Measurements from ENCODE around the gene CYFIP2.

The CYFIP2 gene

DNA sequence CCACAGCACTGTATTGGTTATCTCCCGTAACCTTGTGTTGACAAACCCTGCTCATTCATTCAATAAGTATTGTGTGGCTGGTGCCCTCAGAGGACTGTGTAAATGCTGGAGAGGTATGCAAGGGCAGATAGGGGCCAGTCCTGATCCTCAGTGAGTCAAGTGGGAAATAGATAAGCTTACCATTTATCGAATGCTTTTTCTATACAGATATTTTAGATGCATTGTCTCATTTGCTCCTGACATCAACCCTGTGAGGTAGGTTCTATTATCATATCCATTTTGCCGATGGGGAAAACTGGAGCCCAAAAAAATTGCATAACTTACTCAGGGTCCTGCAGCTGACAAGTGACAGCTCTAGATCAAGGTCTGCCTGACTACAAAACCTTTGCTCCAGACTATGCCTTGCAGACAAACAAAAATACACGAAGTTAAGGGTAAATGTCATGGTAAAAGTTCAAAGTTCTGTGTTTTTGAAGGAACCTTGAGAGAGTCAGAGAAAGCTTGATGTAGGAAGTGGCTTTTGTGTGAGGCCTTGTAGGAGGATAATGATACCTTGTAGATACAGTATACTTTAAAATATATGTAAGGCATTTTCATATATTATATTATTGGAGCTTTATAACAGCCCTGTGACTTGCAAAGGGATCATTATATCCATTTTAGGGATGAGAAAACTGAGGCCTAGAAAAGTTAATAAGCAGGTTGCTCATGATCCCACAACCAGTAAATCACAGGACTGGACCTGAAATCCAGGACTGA is 22.7 kb downstream of the CYFIP2 start:
- DNase-seq (ENCODE audit: low read depth) = no peak

DNA sequence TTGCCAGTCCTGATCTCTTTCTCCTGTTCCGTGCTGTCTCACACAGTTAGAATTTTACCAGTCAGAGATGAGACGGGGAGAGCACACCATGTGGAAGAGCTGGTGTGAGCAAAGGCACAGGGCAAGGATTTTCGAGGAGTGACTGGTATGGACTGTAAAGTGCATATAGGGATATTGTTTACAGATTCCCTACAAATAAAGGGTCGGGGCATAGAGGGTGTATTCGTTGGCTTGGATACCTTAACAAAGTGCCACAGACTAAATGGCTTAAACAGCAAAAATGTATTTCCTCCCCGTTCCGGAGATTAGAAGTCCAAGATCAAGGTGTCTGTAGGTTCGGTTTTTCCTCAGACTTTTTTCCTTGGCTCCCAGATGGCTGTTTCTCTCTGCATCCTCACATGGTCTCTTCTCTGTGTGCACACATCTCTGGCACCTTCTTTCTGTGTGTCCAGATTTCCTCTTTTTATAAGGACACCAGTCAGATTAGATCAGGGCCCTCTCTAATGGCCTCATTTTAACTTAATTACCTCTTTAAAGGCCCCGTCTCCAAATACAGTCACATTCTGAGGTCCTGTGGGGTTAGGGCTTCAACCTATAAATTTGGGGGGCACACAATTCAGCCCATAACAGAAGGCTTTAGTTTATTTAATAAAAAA is 23.4 kb downstream of the CYFIP2 start:
- no peak for DNase-seq (ENCODE audit: low read depth)

DNA sequence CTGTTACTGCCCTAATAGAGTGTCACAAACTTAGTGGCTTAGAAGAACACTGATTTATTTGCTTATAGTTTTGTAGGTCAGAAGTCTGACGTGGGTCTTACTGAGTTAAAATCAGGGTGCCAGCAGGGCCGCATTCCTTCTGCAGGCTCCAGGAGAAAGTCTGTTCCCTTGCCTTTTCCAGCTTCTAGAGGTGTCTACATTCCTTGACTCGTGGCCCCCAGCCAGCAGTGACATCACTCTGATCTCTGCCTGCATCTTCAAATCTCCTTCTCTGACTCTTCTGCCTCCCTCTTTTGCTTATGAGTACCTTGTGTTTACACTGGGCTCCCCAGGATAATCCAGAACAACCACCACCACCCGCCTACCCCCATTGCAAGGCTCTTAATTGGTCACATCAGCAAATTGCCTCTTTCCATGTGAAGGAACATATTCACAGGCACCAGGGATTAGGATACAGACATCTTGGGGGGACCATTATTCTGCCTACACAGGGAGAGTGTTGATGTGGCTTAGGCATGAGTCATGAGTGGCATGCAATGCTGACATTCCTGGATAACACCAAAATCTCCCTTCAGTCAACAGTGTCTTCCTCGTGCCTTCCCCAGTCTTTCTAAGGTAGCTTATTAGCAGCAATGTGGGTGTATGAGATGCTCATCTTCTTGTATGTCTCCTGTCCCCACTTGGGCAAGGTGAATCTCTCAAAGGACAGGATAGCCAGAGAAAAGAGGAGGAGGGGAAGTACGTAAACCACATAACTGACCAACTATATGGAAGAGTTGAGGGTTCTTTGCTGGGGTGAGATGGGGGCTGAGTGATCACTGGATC is 24.4 kb downstream of the CYFIP2 start:
- DNase-seq (ENCODE audit: low read depth) = peak; percentile 58

DNA sequence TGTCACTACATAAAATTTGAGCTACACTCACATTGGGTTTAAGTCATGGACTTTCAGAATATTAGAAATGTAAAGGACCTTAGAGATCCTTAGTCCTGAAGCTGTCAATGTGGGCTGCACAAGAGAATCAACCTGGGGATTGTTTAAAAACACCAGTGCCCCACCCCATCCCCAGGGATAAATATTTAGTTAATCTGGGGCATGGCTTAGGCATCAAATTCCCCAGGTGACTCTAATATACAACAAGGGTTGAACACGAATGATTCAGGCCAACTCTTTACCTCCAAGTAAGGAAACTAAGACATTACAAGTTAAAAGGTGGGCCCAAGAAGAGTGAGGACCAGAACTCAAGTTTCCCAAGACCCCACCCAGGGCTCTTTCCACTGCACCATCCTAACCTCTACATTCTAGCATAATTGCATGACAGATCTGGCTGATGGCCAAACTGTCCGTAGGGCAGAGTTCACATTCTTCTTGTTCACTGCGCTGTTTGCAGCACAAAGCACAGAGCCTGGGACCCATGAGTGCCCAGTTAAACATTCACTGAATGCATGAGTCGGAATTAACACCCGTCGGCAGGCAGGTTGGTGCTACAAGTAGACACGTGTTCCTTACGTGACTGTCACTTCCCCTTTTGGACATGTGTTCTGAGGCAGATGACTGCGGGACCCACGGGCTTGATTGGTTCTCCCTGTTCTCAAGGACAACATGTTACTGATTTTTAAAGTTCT is 25.2 kb downstream of the CYFIP2 start:
- DNase-seq (ENCODE audit: low read depth) = peak; percentile 40

DNA sequence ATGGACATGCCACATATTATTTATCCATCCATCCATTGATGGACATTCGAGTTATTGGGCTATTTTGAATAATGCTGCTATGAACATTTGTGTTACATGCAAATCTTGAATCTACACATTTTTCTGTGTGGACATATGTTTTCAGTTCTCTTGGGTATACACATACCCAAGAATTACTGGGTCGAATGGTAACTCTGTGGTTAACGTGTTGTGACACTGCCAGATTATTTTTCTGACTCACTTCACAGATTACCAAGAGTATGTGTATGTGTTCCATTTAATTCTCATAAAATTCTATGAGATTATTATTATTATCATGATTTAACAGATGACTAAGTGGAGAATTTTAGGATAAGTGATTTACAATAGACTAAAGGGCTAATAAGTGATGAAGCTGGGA is 26.7 kb downstream of the CYFIP2 start:
- DNase-seq (ENCODE audit: low read depth) = no peak

DNA sequence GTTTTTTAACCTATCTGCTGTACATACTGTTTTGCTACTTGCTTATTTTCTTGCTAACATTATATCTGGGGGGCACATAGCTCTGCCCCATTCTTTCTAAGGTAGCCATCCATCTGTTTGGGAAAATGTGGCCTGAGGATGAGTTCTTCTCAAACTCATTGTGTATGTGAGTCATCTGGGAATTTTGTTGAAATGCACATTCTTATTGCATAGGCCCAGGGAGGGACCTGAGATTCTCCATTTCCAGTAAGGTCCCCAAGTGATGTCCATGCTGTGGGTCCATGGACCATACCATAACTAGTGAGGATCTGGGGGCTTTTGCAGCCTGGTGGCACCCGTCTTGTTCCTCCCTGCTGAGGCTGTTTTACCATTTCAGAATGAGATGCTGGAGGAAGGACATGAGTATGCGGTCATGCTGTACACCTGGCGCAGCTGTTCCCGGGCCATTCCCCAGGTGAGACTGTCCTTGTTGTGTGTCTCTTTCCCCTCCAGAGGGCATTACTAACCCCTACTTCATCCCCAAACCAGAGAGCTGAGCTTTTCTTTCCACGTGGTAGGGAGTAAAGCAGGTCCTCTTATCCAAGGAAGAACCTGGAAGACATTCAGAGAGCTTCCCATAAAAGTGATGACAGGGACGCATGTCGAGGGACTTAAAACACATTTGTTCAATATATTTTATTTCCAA is 28.6 kb downstream of the CYFIP2 start:
- no peak for DNase-seq (ENCODE audit: low read depth)

DNA sequence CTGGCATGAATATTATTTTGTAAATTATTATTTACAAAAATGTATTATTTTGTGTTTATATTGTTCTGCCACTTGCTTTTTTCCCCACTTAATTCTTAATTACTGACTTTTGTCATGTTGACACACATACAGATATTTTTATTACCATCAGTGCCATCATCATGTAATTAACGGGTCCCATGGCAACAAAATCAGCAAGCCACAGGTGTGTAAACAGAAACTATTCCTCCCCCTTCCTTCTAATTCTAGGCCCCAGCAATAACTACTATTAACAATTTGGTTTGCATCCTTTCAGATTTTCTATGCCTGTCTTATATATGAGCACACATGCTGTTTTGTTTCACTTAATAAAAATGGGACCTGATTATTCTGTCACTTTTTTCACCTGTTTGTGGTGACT is 29.3 kb downstream of the CYFIP2 start:
- DNase-seq (ENCODE audit: low read depth) = no peak

DNA sequence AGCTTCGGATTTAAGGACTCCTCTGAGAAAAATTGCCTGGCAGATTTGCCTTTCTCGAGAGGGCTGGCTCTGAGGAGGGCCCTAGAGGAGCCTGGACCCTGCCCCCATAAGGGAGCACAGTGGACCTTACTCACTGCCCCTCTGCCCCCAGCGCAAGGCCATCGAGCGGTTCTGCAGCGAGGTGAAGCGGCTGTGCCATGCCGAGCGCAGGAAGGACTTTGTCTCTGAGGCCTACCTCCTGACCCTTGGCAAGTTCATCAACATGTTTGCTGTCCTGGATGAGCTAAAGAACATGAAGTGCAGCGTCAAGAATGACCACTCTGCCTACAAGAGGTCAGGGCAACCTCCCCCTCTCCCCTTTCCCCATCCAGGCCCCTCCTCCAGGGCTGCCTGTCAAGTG is 34.6 kb downstream of the CYFIP2 start:
- DNase-seq (ENCODE audit: low read depth) = no peak

DNA sequence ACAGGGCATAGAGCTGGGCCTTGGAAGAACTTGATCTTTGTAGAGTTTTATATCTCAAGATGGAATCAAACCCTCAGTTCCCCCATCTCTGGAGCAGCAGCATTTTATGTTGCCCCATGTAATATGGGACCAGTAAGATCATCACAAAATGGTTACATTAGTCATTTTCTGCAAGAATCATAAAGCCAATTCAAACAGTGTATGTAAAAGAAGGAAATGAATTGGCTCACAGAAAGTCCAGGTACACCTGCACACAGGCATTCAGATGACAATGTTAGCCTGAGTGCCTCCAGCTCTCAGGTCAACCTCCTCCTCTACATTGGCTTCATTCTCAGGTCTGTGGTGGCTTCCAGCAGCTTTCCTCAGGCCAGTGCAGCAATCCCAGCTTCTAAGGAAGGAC is 35.1 kb downstream of the CYFIP2 start:
- no peak for DNase-seq (ENCODE audit: low read depth)

DNA sequence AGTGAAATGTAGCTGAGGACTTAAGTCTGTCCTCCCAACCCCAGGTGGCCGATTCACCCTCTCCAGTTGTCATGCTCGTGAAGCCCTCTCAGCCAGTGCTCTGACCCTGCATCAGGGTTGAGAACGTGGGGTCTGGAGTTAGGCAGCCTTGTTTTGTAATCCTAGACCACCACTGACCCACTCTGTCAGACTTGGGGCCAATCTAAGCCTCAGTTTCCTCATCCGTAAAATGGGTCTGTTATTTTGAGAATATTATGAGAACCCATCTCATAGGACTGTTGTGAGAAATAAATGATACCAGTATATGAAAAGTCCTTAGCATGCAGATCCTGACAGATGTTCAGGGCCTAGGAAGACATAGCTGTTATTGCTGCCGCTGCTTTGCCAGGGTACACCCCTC is 37.1 kb downstream of the CYFIP2 start:
- DNase-seq (ENCODE audit: low read depth) = no peak

DNA sequence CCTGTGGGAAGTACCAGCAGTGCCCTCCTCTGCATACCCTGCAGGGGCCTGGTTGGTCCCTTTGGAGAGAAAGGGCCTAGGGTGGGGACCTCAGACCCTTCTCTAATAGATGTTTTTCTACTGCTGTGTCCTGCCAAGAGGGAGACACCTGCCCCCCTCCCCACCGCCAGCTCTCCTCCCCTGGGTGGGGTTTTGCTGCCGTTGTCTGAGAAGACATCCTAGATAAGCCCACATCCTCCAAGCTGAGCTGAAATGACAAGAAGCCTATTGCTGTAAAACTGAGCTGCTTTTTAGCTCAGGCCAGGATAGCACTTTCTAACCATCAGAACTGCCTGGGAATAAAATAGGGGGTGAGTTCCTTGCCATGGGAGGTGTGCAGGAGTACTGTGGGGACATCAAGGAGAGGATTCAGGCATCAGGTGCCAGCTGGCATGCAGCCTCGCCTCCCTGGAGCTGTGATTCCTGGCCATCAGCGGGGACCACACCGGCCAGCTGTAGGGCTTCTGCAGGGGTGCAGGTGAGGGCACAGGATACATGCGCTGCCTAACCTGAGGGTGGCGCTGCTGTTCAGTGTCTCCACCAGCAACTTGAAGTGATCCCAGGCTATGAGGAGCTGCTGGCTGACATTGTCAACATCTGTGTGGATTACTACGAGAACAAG is 37.9 kb downstream of the CYFIP2 start:
- DNase-seq (ENCODE audit: low read depth) = no peak

DNA sequence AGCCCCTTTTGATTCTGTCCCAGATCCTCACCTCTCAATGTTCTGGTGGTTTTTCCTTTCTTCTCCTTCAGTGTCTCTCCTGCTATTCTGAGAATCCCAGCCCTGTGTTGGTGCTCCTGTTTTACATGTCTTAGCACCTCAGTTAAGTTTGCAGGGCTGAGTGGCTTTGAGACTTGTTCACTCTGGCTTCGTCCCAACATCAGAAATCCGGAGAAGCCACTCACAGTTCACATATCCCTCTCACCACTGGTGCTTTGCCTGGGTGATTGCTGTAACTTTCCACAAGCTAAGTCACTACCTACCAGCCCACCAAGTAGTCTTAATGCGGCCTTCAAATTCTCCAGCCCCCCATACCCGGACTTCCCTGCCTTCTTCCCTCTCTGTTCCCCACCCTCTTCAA is 40.2 kb downstream of the CYFIP2 start:
- no peak for DNase-seq (ENCODE audit: low read depth)

DNA sequence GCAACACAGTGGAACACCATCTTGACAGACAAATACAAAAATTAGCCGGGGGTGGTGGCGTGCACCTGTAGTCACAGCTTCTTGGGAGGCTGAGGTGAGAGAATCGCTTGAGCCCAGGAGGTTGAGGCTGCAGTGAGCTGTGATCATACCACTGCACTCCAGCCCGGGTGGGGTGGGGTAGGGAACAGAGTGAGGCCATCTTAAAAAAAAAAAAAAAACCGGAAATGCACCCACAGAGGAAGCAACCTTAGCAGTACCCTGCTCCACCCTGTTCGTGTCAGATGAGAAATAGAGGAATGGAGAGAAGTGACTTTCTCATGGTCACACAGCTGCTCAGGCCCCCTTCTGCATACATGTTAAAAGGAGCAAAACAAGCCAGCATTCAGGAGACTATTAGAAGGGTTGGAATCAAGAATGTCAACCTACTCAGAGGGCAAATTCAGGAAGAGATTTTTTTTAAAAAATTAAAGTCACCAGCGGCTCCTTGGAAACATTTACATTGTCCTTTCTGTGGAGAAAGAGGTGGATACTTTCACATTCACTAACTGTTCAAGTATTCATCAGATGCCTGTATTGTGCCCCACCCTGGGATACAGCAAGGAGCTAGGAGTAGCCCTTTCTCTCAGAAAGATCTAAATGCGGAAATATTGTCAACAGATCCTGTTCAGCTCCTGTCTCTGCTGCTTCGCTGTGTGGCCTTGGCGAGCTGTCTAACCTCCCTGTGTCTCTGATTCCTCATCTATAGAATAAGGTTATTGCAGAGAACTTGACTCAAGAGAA is 41.0 kb downstream of the CYFIP2 start:
- no peak for DNase-seq (ENCODE audit: low read depth)

DNA sequence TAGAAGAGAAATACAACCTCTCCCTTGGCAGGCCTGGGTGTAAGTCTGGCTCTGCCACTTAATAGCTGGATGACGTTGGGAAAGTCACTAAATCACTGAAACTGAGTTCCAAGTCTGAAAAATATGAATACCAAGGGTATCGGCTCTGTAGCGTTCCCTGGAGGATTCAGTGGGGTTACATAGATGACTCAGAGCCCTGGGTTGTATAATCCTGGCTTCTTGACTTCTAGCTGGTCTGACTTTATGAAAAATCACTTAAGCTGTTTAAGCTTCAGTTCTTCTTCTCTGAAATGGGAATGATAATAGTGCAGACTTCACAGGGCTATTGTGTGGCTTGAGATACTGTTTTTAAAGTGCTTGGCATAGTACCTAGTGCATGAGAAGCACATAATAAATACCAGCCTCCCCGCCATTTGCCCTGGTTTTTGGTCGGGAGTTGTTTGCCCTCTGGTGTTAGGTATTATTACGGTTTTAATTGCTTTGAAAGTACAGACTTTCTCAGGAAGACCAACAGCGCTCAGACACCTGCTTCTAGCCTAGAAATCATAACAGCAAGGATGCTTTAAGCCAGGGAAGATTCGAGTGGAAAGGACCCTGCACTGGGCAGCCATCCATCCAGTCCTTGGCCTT is 43.0 kb downstream of the CYFIP2 start:
- DNase-seq (ENCODE audit: low read depth) = no peak

DNA sequence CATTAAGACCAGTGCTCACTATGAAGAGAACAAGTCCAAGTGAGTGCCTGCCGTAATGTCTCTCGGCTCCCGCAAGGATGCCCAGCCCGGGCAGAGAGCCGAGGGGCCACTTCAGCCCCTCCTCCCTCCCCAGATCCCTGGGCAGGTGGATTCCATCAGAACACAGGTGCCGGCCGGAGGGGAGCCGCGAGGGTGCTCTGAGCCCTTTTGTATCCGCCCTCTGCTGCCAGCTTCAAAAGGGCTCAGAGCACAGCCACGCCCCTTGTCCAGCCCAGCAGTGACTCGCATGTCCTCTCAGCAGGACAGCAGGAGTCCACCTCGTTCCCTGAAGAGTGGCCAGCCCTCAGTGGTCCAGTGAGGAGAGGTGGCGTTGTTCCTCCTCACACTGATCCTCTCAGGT is 43.9 kb downstream of the CYFIP2 start:
- DNase-seq (ENCODE audit: low read depth) = no peak

DNA sequence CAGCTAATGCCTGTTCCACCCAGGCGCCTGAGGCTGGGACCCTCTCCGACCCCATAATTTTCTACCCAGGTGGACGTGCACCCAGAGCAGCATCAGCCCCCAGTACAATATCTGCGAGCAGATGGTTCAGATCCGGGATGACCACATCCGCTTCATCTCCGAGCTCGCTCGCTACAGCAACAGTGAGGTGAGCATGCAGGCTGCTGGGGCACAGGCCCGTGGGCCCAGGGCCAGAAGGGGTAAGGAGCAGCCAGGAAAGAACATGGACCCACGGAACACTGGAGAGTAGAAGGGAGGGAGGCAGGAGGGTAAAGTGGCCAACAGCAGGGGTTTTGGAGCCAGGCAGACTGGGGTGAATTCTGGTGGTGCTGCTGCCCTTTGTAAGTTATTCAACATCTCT is 45.7 kb downstream of the CYFIP2 start:
- DNase-seq (ENCODE audit: low read depth) = no peak

DNA sequence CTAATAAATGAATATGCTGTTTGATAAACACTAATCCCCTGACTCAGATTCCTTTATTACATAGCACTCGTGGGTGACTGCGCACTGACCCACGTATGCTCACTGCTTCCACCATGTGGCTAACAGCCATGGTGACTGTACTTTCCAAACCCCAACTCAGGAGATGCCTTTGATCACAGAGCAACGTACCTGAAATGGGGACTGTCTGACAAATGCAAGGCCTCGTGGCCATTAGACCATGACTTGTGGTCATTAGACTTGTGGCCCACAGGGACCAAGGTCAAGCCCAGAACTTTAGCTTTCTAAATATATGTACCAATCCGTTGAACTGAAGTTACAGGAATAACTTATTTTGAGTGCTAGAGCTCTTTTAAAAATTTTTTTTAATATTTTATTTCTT is 46.6 kb downstream of the CYFIP2 start:
- DNase-seq (ENCODE audit: low read depth) = peak; percentile 74

DNA sequence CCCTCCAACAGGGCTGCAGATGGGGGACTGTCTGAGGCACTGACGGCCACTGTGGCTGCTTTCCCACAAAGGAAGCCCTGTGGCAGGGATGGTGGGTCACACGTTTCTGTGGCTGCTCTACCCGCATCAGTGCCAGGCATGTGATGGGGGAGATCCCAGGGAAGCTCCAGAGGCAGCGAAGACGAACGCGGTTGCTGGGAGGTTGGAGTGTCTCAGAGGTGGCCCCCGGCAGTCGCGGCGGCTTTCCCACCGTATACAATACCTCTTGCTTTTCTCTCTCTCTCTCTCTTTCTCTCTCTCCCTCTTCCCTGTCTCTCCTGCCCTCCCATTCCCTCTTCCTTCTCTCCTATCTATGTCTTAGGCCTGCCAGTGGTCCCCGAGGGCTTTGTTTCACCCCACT is 56.7 kb downstream of the CYFIP2 start:
- DNase-seq (ENCODE audit: low read depth) = no peak

DNA sequence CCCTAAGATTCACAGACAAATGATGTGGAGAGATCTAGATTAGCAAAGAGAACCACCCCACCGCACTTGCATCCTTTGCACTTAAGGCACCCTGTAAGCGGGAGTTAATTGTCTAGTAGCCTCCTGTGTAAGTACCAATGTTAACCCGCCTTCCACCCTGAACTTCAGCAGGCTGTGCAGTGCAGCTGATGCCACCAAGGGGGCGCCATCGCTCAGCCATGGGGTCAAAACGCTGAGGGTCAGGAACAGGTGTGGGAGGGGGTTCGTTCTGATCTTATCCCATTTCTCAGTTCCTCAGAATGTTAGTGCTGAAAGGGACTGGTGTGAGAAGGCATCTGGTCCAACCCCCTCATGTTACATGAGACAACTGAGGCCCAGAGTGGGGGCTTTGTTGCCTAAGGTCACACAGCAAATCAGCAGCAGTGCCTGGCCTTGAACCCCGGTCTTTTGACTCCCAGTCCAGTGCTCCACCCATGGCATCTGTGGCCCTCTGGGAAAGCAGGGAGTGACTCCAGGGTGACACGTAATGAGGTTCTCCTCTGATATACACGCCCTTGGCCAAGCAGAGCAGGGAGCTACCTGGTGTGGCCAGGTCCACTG is 57.3 kb downstream of the CYFIP2 start:
- DNase-seq (ENCODE audit: low read depth) = no peak

DNA sequence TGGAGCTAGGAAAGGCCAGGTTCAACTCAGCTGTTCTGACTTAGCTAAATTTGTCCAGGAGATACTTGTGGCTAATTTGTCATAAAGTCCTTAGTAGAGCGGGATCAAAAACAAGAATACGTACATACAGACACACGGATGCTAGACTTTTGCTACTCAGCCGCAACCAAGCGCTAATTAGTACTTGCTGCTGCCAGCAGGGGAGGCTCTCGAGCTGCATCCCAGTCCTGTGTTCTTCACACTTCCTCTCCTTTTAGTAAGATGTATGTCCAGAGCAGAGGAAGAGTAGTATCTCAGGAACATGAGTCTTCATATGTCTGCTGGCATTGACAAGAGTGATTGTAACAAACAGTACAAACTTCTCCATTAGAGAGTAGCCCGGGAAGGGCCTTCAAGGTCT is 58.3 kb downstream of the CYFIP2 start:
- no peak for DNase-seq (ENCODE audit: low read depth)
